NCI-H460 (cell line): ENCODE measurements around the gene SNX27. TPM values are rescaled to one million over a fixed set of nuclear protein-coding genes. Genes with fewer than 3 reads are reported as not detected.
"Not testable (repeated sequence)": the region's sequence is repeated elsewhere in the genome, so short reads cannot be mapped to it uniquely, and the experiment has no call there.

ENCODE experiments used
- DNase-seq: peaks from one replicate; pipeline ENCODE4 v3.0.0-alpha.2; 2016; ENCODE audit warnings: low read depth; ENCODE audit errors: extremely low read depth
- total RNA-seq: library from RNA; depleted of rRNA; stranded (reverse); fragments of >200 nt; shearing (Covaris generic); gene quantifications from 2 replicates; pipeline ENCODE4 v1.2.3, GENCODE V29; 2014

The SNX27 gene
- total RNA-seq, 1 experiment from 2014 or later: 32.2 TPM

DNA sequence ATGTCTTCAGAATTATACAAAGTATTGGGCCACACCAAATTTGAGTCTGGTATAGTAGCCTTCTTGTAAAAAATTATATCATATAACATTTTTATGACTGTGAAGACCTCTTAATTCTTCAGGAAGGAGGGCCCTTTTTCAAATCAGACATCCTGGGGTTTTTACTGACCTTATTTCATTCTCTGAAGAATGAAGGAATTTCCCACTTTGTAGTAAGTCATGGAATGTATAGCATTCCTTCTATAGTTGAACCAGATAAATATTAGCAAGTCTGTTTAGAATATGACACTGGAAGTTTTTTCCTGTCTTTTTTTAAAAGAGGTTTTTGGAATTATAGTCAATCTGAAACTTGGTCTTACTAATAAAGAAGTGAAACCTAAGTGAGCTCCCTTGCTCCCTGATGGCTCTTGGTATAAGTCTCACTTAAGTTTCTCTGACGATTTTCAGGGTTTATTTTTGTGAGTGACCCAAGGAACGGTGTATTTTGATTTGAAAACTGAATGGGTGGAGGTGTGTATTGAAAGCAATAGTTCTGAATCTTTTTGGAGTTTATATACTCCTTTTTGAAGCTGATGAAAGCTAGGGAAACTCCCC is 23.7 kb downstream of the SNX27 start:
- no peak for DNase-seq

GRCh38 chr1:151638074-151638775 is 26.4 kb downstream of the SNX27 start:
- DNase-seq: no peak

DNA sequence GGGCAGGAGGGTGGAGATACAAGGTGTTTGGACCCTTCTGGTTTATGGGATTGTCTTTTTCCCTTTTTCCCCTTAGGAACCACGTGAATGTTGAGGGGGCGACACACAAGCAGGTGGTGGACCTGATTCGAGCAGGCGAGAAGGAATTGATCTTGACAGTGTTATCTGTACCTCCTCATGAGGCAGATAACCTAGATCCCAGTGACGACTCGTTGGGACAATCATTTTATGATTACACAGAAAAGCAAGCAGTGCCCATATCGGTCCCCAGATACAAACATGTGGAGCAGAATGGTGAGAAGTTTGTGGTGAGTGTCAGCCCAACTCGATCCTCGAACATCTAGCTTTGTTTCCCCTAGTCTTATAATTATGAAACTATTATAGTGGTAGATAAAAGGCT is 27.0 kb downstream of the SNX27 start:
- DNase-seq: no peak

GRCh38 chr1:151639466-151639865 is 27.6 kb downstream of the SNX27 start:
- no peak for DNase-seq

- no peak for DNase-seq
Observed at GRCh38 chr1:151641229-151641628, 29.4 kb downstream of the SNX27 start.

- not testable (repeated sequence) for DNase-seq
Observed at GRCh38 chr1:151643085-151643484, 31.2 kb downstream of the SNX27 start.

DNA sequence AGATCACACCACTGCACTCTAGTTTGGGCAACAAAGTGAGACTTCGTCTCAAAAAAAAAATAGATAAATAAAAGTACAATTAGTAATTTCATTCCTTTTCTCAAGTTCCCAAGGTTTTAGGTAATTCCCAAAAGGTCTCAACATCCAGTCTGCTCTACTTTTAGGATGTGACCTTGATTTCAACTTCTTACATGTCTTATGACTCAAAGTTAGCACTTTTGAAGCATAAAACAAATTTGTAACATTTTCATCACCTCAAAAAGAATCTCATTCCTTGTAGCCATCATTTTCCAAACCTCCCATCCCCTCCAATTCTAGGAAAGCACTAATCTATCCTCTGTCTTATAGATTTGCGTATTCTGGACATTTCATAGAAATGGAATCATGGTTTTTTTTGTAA is 32.2 kb downstream of the SNX27 start:
- no peak for DNase-seq

GRCh38 chr1:151653397-151653796 is 41.5 kb downstream of the SNX27 start:
- DNase-seq: no peak

GRCh38 chr1:151655371-151655770 is 43.5 kb downstream of the SNX27 start:
- no peak for DNase-seq

DNA sequence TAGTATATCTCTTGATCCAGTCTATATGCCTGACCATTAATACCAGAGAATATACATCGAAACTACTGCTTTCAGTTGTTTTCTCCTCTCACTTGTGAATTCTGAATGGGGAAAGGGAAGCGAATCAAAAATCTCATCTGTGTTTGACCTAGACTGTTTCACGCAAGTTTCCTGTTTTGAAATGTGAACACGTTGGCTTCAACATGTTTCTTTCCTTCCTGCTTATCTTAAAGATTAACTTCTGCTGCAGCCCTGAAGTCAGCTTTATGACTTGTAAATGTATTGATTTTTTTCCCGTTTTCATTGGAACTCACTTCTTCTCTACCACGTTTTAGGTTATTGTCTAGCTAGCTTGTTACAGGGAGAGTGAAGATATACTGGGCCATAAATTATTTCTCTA is 49.9 kb downstream of the SNX27 start:
- DNase-seq: no peak

DNA sequence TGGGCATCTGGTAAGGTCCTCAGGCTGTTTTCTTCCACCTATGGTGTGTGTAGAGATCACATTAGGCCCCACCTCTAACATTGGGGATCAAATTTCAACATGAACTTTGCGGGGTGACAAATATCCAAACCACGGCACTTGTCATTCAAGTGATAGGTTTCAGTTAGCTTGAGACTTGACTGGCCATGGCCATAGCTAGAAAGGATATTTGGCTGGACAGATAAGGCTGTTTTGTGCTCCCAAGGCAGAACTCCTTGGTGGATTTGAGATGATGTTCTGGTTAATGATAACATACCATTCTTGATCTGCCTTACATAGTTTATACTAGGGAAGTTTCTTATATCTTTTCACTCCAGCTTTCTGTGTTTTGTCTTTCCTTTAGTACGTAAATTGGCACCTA is 56.2 kb downstream of the SNX27 start:
- no peak for DNase-seq

DNA sequence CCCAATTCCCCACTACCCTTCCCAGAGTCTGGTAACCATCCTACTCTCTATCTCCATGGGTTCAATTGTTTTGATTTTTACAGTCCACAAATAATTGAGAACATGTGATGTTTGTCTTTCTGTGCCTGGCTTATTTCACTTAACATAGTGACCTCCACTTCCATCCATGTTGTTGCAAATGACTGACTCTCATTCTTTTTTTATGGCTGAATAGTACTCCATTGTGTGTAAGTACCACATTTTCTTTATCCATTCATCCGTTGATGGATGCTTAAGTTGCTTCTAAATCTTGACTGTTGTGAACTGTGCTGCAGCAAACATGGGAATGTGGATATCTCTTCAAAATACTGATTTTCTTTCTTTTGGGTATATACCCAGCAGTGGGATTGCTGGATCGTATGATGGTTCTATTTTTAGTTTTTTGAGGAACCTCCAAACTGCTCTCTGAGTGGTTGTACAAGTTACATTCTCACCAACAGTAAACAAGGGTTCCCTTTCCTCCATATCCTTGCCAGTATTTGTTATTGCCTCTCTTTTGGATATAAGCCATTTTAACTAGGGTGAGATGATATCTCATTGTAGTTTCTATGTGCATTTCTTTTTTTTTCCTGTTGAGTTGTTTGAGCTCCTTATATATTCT is 58.3 kb downstream of the SNX27 start:
- not testable (repeated sequence) for DNase-seq

DNA sequence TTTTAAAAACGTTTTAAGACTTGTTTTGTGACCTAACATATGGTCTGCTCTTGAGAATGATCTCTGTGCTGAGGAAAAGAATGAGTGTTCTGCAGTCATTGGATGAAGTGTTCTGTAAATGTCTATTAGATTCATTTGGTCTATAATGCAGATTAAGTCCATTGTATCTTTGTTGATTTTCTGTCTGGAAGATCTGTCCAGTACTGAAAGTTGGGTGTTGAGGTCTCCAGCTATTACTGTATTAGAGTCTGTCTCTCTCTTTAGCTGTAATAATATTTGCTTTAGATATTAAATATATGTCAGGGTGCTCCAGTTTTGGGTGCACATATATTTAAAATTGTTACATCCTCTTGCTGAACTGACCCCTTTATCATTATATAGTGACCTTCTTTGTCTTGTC is 61.6 kb downstream of the SNX27 start:
- DNase-seq: no peak

DNA sequence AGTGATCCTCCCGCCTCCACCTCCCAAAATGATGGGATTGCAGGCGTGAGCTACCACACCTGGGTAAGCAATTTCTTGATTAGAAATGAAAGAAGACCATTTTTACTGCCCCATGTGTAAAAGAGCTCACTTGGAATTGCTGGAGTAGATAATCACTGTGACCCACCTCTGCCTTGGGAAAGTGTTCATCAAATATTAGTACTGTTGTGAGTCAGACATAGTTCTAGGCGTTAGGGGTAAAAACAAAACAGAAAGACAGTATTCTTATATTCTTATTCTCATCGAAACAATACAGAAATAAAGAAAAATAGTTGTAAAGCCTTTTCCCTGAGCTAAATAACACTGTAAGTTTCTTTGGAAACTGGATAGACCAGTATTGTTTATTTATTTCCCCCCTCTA is 68.5 kb downstream of the SNX27 start:
- DNase-seq: no peak

- DNase-seq: no peak
Observed at GRCh38 chr1:151680826-151681225, 69.0 kb downstream of the SNX27 start.

GRCh38 chr1:151681923-151682322 is 70.1 kb downstream of the SNX27 start:
- no peak for DNase-seq

GRCh38 chr1:151682901-151683300 is 71.1 kb downstream of the SNX27 start:
- DNase-seq: not testable (repeated sequence)

DNA sequence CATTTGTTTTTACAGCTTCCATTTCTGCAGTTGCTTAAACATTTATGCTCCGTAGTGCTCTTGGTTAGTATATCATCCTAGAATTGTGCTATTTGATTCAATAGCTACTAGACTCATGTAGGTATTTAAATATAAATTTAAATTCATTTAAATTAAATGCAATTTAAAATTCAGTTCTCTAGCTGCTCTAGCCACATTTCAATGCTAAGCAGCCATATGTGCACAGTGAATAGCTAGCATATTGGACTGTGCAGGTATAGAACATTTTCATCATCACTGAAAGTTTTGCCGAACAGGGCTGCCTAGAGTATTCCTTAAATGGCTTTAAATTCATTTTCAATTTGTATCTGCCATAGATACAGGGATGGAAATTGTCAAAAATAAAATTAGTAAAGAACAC is 72.3 kb downstream of the SNX27 start:
- no peak for DNase-seq

DNA sequence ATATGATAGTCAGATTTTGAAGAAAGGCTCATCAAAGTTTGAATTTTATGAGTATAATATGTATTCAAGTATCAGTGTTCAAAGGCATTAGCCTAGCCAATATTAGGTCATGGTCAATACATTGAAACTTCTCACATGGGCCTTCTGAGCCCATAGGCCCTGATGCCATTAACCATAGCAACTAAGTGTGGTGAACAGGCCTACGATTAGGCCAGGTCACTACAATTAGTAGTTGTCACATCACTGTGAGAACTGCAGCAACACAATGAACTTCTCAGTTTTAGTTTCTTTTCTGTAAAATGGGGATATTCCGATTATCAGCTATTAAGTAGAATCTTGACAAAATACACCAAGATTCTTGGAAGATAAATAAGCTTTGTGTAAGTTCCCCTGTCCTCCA is 74.7 kb downstream of the SNX27 start:
- no peak for DNase-seq

DNA sequence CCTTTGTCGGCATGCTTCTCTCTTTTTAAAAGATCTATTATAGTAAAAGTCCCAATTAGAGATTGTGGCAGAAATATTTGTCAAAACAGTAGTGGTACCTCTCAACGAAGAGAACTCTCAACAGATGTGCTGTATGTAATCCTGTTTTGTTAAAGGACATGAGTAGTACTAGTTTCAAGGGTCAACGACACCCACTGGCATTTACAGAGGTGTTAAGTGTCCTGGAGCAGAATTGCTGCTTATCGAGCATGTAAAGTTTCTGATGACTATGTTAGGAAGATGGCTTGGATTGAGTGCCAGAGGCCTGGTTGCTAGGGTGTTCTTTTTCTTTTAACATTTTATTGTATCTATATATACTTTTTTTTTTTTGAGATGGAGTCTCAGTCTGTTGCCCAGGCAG is 77.6 kb downstream of the SNX27 start:
- DNase-seq: no peak

GRCh38 chr1:151692226-151692625 is 80.4 kb downstream of the SNX27 start:
- DNase-seq: no peak

GRCh38 chr1:151693057-151693651 is 81.3 kb downstream of the SNX27 start:
- DNase-seq: peak; percentile 41
